Activated naive CD8-positive, alpha-beta T cell treated with anti-CD3 and anti-CD28 coated beads, Interleukin-2, amount 50 U/mL, for 24 hours (primary cell): ENCODE results near the gene CPS1.

Source experiments
- ATAC-seq: fragments of 150-1000 bp; cut with Tn5 transposase; one replicate; pipeline ENCODE4 v1.10.0; 2021
- DNase-seq: peaks from one replicate; pipeline ENCODE4 v3.0.0; 2021
- H3K27ac Mint-ChIP-seq: one replicate; pipeline ENCODE4 v1.8.0; 2021; ENCODE audit warnings: mild to moderate bottlenecking, mixed read lengths
- H3K27me3 Mint-ChIP-seq: one replicate; pipeline ENCODE4 v1.8.0; 2021; ENCODE audit warnings: mixed read lengths
- H3K36me3 Mint-ChIP-seq: one replicate; pipeline ENCODE4 v1.8.0; 2021; ENCODE audit warnings: low read depth, mixed read lengths
- H3K4me1 Mint-ChIP-seq: one replicate; pipeline ENCODE4 v1.8.0; 2021; ENCODE audit warnings: mixed read lengths
- H3K4me3 Mint-ChIP-seq: one replicate; pipeline ENCODE4 v1.8.0; 2021; ENCODE audit warnings: mild to moderate bottlenecking, moderate library complexity, mixed read lengths
- H3K9me3 Mint-ChIP-seq: one replicate; pipeline ENCODE4 v1.8.0; 2021; ENCODE audit warnings: mixed read lengths

The CPS1 gene

DNA sequence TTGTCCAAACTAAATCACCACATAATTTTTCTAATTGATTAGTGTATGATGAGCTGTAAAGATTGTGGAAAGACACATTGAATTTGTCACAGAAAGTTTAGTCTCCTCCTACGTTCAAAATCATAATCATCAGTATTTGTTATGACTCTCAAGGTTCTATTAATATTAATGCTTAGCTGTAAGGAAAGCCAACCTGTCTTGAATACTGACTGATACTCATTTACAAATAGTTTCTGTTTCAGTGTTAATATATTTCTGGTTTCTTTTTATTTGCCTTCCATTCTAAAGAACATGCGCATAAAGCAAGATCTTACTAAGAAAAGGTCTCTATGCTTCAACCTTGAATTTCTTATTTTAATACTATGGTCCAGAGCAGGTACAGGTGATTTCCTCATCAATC is 55.1 kb downstream of the CPS1 start:
- Mint-ChIP-seq H3K27ac (no peak overlapping the region), H3K4me1 (no peaks in the 10 kb centered on the region), H3K36me3 (no peaks in the 10 kb centered on the region), H3K9me3 (no peaks in the 10 kb centered on the region), H3K27me3 (no peaks in the 10 kb centered on the region), H3K4me3 (no peak overlapping the region)
- ATAC-seq (no peak), DNase-seq (no peak)

DNA sequence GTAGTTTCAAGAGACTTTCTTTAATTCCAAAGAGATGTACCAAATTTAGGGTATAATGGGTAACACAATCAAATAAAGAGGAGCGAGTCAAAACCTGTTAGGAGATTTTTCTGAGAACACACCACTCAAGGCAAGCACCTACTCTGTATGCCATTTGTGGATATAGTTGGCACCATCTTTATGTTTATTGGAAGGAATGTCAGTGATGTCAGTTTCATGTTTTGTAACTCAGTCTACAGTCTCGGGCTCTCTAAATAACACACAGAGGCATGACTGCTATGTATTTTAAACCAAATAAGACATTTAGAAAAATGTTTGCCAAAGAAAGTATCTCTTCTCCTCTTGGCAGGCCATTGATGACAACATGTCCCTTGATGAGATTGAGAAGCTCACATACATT is 59.7 kb downstream of the CPS1 start:
- Mint-ChIP-seq H3K4me3 (no peak overlapping the region), H3K36me3 (no peaks in the 10 kb centered on the region), H3K9me3 (no peaks in the 10 kb centered on the region), H3K27me3 (no peaks in the 10 kb centered on the region), H3K4me1 (no peaks in the 10 kb centered on the region), H3K27ac (no peak overlapping the region)
- DNase-seq = no peak
- ATAC-seq = no peak

DNA sequence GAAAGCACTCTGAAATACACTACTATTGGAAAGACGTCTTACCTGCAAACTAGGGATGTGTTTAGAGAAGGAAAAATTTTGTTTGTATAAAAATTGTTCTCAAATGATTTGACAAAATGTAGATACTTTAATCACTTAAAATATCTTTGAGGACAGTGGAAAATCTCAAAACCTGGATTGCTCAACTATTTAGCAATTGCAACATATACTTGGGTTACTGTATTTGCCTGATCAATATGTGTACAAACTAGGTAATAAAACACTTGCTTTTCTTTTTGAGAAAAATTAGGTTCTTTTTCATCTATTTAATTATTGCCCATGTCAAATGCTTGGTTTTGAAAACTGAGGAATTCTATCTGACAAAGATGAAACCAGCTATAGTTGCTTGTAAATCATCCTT is 60.9 kb downstream of the CPS1 start:
- Mint-ChIP-seq H3K27ac (no peak overlapping the region), H3K27me3 (no peaks in the 10 kb centered on the region), H3K36me3 (no peaks in the 10 kb centered on the region), H3K4me3 (no peak overlapping the region), H3K9me3 (no peaks in the 10 kb centered on the region), H3K4me1 (no peaks in the 10 kb centered on the region)
- DNase-seq (no peak), ATAC-seq (no peak)

DNA sequence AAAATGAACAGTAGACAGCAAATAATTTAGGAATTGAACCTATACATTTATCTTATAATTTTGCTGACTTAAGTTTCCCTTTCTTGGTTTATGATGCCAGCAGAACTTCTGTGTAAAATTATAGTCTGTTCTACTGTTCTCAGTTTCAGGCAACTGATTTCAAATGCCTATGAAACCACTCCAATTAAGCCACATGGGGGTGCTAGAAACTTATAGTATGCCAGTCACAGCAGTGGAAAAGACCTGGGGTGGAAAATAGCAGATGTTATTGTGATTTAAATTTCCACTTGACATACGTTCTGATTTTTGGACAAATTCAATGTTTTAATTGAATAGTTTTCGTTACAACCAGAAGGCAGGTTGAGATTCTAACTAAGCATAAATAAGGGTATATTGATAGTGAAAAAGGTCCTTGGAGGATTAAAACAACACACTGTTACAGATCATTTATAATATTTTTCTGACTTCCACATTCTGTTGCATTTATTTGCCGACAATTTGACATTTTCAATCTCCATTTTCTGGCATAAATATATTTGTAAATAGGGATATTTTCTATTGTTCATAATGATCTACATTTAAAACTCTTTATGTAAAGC is 61.4 kb downstream of the CPS1 start:
- ATAC-seq (no peak), DNase-seq (no peak)
- H3K4me1 Mint-ChIP-seq = no peaks in the 10 kb centered on the region
- H3K27me3 Mint-ChIP-seq = no peaks in the 10 kb centered on the region
- H3K27ac Mint-ChIP-seq = no peak overlapping the region
- no peaks in the 10 kb centered on the region for H3K9me3 Mint-ChIP-seq
- no peaks in the 10 kb centered on the region for H3K36me3 Mint-ChIP-seq
- H3K4me3 Mint-ChIP-seq = no peak overlapping the region

DNA sequence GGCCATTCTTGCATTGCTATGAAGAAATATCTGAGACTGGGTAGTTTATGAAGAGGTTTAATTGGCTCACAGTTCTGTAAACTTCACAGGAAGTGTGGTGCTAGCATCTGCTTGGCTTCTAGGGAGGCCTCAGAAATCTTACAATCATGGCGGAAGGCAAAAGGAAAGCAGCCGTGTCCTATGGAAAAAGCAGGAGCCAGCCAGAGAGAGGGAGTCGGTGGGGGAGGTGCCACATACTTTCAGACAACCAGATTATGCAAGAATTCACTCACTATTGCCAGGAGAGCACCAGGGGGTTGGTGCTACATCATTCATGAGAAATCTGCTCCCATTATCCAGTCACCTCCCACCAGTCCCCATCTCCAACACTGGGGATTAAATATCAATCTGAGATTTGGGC is 64.1 kb downstream of the CPS1 start:
- Mint-ChIP-seq H3K27me3 (no peaks in the 10 kb centered on the region), H3K36me3 (no peaks in the 10 kb centered on the region), H3K4me1 (no peaks in the 10 kb centered on the region), H3K4me3 (no peak overlapping the region), H3K9me3 (no peaks in the 10 kb centered on the region), H3K27ac (no peak overlapping the region)
- DNase-seq = no peak
- no peak for ATAC-seq

DNA sequence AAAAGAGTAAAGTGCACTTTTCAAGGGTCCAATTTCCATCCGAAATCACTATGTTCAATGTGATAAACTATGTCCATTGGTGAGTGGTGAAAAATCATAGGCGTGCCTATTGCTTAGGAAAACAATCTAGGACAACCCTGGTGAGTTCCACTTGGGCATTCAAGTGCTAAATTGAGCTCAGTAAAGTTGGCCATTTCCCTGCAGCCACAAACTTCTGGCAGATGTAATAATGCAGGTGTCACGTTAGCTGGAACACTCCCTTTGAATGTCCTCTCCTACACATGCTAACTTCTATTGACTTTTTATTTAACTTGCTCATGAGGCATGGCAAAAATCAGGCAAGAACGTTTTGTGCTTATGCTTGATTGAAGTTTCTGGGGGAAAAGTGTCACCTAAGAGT is 67.1 kb downstream of the CPS1 start:
- Mint-ChIP-seq H3K36me3 (no peaks in the 10 kb centered on the region), H3K27ac (no peak overlapping the region), H3K27me3 (no peaks in the 10 kb centered on the region), H3K4me3 (no peak overlapping the region), H3K4me1 (no peaks in the 10 kb centered on the region), H3K9me3 (no peaks in the 10 kb centered on the region)
- DNase-seq = no peak
- ATAC-seq = no peak

DNA sequence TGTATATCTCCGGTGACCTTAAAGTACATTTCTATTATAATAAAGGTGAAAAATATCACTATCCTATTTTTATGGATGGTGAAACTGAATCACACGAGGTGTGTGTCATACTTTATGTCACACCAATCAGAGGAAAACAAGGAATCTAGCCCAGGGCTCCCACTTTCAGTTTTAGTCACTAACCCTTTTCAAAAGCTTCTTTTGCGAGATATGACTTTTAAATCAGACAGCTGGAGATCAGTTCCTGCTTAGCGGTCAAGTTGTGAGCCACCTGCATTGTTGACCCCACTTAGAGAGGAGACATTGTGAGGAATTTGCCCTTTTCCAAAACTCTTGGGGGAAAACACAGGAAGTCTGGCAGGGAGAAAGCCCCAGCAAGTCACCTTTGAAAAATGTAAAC is 70.5 kb downstream of the CPS1 start:
- no peak for DNase-seq
- Mint-ChIP-seq H3K36me3 (no peaks in the 10 kb centered on the region), H3K9me3 (no peaks in the 10 kb centered on the region), H3K4me1 (no peaks in the 10 kb centered on the region), H3K27ac (no peak overlapping the region), H3K4me3 (no peak overlapping the region), H3K27me3 (no peaks in the 10 kb centered on the region)
- ATAC-seq = no peak

DNA sequence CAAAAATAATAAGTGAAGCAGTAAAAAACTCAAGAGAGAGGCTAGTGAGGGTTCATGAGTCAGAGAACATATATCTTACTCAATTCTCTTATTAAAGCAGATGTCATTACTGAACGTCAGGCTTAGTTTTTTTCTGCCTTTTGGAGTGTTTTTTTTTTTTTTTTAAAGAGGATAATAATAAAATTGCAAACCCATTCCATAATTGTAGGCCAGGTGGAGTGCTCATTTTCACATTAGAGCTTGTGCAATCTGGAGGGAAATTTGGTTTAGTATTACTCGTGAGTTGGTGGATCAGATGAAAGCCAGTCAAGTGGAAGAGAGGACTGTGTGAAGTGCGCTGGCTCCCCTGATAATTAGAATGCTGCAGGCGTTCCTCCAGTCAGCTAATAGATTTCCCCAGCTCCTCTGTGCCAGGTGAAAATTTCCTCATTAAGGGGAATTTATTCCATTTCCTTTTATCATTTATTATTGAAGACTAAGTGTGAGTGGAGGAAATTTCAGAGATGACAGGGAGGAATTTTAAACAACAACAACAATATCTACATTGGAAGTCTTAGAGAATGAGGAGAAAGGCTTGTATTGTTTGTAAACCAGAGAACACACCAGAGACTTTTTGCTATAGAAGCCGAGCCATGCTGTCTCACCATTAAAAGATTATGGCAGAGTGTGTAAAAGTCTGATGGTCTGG is 74.6 kb downstream of the CPS1 start:
- Mint-ChIP-seq H3K9me3 (no peaks in the 10 kb centered on the region), H3K4me3 (no peak overlapping the region)

DNA sequence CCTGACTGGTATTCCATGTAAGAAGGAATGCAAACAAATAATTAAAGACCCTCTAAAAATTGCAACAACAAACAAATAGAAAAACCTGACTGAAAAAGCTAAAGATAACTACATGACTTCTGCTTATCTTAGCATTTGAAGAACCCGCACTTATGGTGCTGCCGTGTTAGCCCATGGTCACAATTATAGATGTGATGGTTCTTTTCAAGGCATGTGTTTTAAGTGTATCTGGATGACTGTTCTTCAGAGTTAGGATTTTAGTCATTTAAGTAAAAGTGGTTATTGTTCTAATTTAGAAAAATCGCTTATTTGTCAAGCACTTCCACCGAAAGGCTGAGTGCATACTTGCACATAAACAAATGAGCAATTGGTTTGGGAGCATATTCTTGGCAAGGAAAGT is 77.3 kb downstream of the CPS1 start:
- Mint-ChIP-seq H3K36me3 (no peaks in the 10 kb centered on the region), H3K4me3 (no peak overlapping the region), H3K27ac (no peak overlapping the region), H3K9me3 (no peaks in the 10 kb centered on the region), H3K27me3 (no peaks in the 10 kb centered on the region), H3K4me1 (no peaks in the 10 kb centered on the region)
- DNase-seq (no peak), ATAC-seq (no peak)

More for the DNA sequence above, 74.6 kb downstream of the CPS1 start:
- DNase-seq (no peak), ATAC-seq (no peak)
- Mint-ChIP-seq H3K36me3 (no peaks in the 10 kb centered on the region), H3K27ac (no peak overlapping the region), H3K4me1 (no peaks in the 10 kb centered on the region), H3K27me3 (no peaks in the 10 kb centered on the region)

DNA sequence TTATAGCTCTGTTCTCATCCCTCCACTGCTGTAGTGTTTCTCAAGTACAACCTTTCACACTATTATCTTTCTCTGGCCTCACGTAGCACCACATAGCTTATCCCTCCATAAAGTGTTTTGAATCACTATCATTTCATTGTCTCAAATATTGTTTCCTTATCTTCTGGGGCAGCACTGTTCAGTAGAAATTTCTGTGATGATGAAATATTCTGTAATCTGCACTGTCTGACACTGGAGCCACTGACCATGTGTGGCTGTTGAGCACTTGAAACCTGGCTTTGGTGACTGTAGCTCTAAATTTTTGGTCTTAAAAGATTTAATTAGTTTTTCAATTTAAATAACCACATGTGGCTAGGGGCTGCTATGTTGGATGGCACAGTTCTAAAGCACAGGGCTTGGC is 78.9 kb downstream of the CPS1 start:
- Mint-ChIP-seq H3K36me3 (no peaks in the 10 kb centered on the region), H3K4me1 (no peaks in the 10 kb centered on the region), H3K4me3 (no peak overlapping the region), H3K27ac (no peak overlapping the region), H3K27me3 (no peaks in the 10 kb centered on the region), H3K9me3 (no peaks in the 10 kb centered on the region)
- ATAC-seq (no peak), DNase-seq (no peak)

DNA sequence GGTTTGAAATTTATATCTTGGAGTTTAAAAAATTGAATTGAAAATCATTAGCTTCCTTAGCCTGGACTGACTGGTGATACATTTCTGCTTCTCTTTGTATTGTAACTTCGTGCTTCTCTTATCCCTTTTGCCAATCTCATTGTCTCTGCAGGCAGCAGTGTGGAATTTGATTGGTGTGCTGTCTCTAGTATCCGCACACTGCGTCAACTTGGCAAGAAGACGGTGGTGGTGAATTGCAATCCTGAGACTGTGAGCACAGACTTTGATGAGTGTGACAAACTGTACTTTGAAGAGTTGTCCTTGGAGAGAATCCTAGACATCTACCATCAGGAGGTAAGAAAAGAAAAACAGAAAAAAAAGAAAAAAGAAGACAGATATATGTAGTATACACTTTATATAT is 85.9 kb downstream of the CPS1 start:
- no peaks in the 10 kb centered on the region for H3K27me3 Mint-ChIP-seq
- H3K27ac Mint-ChIP-seq = no peak overlapping the region
- no peaks in the 10 kb centered on the region for H3K36me3 Mint-ChIP-seq
- H3K9me3 Mint-ChIP-seq = no peaks in the 10 kb centered on the region
- ATAC-seq (no peak), DNase-seq (no peak)
- no peak overlapping the region for H3K4me3 Mint-ChIP-seq
- no peaks in the 10 kb centered on the region for H3K4me1 Mint-ChIP-seq

DNA sequence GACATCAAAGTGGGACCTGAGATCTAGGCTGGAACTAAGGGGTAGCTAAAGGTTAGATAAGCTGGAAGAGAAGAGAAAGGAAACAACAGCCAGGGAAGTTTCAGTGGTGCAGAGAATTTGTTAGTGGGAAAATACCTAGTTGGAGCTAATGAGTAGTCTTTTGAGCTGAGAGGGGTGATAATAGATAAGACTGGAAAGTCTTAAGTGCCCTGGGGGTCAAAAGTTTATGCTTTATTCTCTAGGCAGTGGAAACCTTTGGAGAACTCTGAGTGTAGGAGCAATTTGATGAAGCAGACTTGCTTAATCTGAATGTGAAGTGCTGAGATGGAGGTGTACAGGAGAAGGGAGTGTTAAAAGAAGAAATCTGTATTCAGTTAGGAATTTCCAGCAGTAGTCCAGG is 90.8 kb downstream of the CPS1 start:
- H3K4me1 Mint-ChIP-seq = no peaks in the 10 kb centered on the region
- H3K9me3 Mint-ChIP-seq = no peaks in the 10 kb centered on the region
- no peak for ATAC-seq
- no peak overlapping the region for H3K27ac Mint-ChIP-seq
- DNase-seq = no peak
- no peaks in the 10 kb centered on the region for H3K27me3 Mint-ChIP-seq
- no peak overlapping the region for H3K4me3 Mint-ChIP-seq
- H3K36me3 Mint-ChIP-seq = no peaks in the 10 kb centered on the region

DNA sequence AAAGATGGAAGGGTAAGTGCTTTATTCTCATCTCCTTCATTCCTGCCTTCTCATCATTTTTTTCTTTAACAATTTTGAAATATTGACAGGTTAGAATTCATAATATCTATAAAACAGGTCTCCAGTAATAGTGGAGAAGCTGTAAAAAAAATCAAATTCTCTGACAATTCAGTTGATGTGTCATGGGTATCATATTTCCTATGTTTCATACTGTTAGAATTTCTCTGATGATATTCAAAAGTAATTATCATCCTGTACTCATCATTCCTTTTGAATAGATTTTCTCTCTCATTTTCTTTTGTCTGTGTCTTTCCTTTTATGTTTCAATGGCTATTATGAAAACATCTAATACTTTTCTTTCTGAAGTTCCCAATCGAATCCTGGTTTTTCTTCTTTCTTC is 97.7 kb downstream of the CPS1 start:
- H3K27me3 Mint-ChIP-seq = no peaks in the 10 kb centered on the region
- DNase-seq = no peak
- ATAC-seq = no peak
- H3K9me3 Mint-ChIP-seq = no peaks in the 10 kb centered on the region
- H3K4me3 Mint-ChIP-seq = no peak overlapping the region
- no peaks in the 10 kb centered on the region for H3K4me1 Mint-ChIP-seq
- H3K27ac Mint-ChIP-seq = no peak overlapping the region
- H3K36me3 Mint-ChIP-seq = no peaks in the 10 kb centered on the region

DNA sequence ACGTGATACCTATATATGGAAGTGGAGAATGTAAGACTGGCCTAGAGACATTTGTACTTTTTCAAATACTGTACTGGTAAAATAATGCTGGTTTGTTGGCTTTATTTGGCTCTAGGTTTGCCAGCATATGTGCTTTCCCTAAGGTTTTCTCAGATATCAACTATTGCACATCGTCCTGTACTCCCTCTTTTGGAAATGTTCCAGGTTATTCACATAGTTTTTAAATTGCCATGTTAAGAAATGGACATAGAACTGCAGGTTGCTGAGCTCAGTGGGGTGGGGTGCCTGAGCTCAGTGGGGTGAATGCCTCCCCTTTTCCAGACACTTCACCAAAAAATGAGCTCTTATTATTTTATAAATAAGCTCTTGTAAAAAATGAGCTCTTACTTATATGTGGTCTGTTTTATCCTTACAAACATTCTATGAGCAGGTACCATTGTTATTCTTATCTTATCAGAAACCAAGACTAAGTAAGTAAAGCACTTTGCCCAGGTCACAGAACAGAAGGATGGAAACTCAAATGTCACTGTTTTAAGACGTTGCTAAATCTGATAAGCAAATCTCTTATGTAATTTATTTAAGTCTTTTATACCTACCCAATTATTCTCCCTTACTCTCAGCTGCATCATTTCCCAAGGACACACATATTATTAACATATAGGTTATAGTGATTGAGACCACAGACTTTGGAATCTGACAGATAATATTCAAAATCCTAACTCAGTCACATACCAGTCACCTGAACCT is 99.0 kb downstream of the CPS1 start:
- no peak for DNase-seq
- H3K4me3 Mint-ChIP-seq = no peak overlapping the region
- H3K27ac Mint-ChIP-seq = no peak overlapping the region
- no peaks in the 10 kb centered on the region for H3K36me3 Mint-ChIP-seq
- H3K27me3 Mint-ChIP-seq = no peaks in the 10 kb centered on the region
- no peak for ATAC-seq
- H3K4me1 Mint-ChIP-seq = no peaks in the 10 kb centered on the region
- peaks cover 5% of the 10 kb centered on the region for H3K9me3 Mint-ChIP-seq

DNA sequence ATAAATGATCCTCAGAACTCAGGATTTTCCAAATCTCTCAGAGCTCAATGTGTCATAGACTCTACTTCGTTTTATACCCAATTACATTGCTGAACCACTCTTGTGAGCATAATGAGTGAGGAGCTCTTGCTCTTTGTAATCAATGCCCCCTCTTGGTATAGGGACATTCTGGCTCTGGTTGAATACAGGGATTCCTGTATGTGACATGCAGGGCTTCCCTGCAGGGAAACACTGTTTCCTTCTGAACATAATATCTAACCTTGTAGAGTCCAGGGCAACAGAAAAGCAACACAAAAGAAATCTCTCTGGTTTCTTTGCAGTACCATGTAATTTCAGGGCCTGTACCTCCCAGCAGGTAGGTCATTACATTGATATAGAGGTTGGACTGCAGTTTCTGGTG is 101.5 kb downstream of the CPS1 start:
- peaks cover 8% of the 10 kb centered on the region for H3K9me3 Mint-ChIP-seq
- no peak overlapping the region for H3K4me3 Mint-ChIP-seq
- H3K4me1 Mint-ChIP-seq = no peaks in the 10 kb centered on the region
- ATAC-seq = no peak
- H3K27ac Mint-ChIP-seq = no peak overlapping the region
- DNase-seq = no peak
- H3K36me3 Mint-ChIP-seq = no peaks in the 10 kb centered on the region
- no peaks in the 10 kb centered on the region for H3K27me3 Mint-ChIP-seq
